Body of pancreas (tissue), 4 donors: ENCODE data around the gene ABCC11. TPM values are rescaled to one million over a fixed set of nuclear protein-coding genes. Genes with fewer than 3 reads are reported as not detected.

Source experiments
- ATAC-seq: fragments of 150-250 bp; one replicate; pipeline ENCODE4 v1.9.1; 2016
- DNase-seq, 4 donors: peaks; one replicate each; pipeline ENCODE4 v3.0.0-alpha.2; 2019
- H3K27ac ChIP-seq, 4 donors: fragments of 200-600 bp; sonication (generic); 1 replicate in 3 of 4; 2 replicates in 1 of 4; pipeline versions ENCODE4 v1.5.1 to v1.6.1; 2016 to 2019; ENCODE audit warnings: mild to moderate bottlenecking in 1 of 4, mixed read lengths in 1 of 4, moderate library complexity in 1 of 4
- H3K27me3 ChIP-seq, 2 donors: fragments of 200-600 bp; sonication (generic); one replicate each; pipeline ENCODE4 v1.6.0; 2016; ENCODE audit warnings: mild to moderate bottlenecking in 1 of 2
- H3K36me3 ChIP-seq, 2 donors: fragments of 200-600 bp; sonication (generic); replicated peaks in 1 of 2; 2 replicates each; pipeline ENCODE4 v1.5.1; 2016; ENCODE audit warnings: low read depth in 2 of 2; ENCODE audit not compliant: insufficient read depth in 1 of 2
- H3K4me1 ChIP-seq: fragments of 200-600 bp; sonication (generic); one replicate; pipeline ENCODE4 v1.6.0; 2016
- H3K4me3 ChIP-seq, 2 donors: fragments of 200-600 bp; sonication (generic); 1 replicate in 1 of 2; 2 replicates in 1 of 2; pipeline ENCODE4 v1.5.1; 2016 to 2019
- H3K9me3 ChIP-seq, 3 donors: fragments of 200-600 bp; sonication (generic); 1 replicate in 2 of 3; 2 replicates in 1 of 3; pipeline ENCODE4 v1.5.1; 2016
- CTCF ChIP-seq, 7 experiments: fragments of 450-650 bp in 4 of 7; fragments of 200-600 bp in 3 of 7; sonication (generic) in 3 of 7; IDR thresholded peaks; one replicate each; pipeline ENCODE4 v1.5.1; 2016 to 2019; ENCODE audit warnings: antibody characterized with exemption in 7 of 7
- POLR2A ChIP-seq, 3 donors: fragments of 450-650 bp; IDR thresholded peaks; one replicate each; pipeline ENCODE4 v1.6.1; 2016; ENCODE audit warnings: antibody characterized with exemption in 3 of 3, mild to moderate bottlenecking in 2 of 3
- WGBS, 2 donors: methylation state at CpG; one replicate each; pipeline ENCODE4 v1.1.5; 2017; 5-methylcytosine and 5-hydroxymethylcytosine counted together
- intact Hi-C: fragments of 100-400 bp; cut with DNase I; formaldehyde crosslinking; loops from one replicate; pipeline ENCODE4 v1.15.1; 2023
- total RNA-seq, 2 donors: library from RNA; depleted of rRNA; stranded (reverse); fragments of >200 nt; gene quantifications; one replicate each; pipeline ENCODE4 v1.1.0, GENCODE V29; 2016

Gene ABCC11
- total RNA-seq, 2 donors from 2014 or later, result 0.52 TPM; not detected in 1

GRCh38 chr16:48125888-48126287 is 121.5 kb downstream of the ABCC11 start:
- intact Hi-C loops, result no loop called here
- TF ChIP-seq CTCF (IDR thresholded peaks at IDR 0.05), result no peak
- no peak for TF ChIP-seq POLR2A (IDR thresholded peaks at IDR 0.05)
- ATAC-seq, result no peak
- Histone ChIP-seq H3K27ac (no peak overlapping the region), H3K9me3 (no peaks in the 10 kb centered on the region), H3K4me1 (peaks cover 33% of the 10 kb centered on the region), H3K27me3 (no peaks in the 10 kb centered on the region), H3K4me3 (no peak overlapping the region), H3K36me3 (no peaks in the 10 kb centered on the region)
- WGBS, 2 donors, result 88 to 89% methylated on average over 5 of the region's 5 CpGs
- peak in 1 of 4 donors; percentile 3 for DNase-seq

- ATAC-seq (no peak), DNase-seq (no peak)
- Histone ChIP-seq H3K27ac (no peak overlapping the region), H3K36me3 (no peaks in the 10 kb centered on the region), H3K9me3 (no peaks in the 10 kb centered on the region), H3K4me3 (no peak overlapping the region), H3K27me3 (no peaks in the 10 kb centered on the region), H3K4me1 (peaks cover 28% of the 10 kb centered on the region)
- intact Hi-C loops, result no loop called here
- TF ChIP-seq POLR2A (IDR thresholded peaks at IDR 0.05) (no peak), CTCF (IDR thresholded peaks at IDR 0.05) (no peak)
- 93 to 100% methylated on average over 1 to 2 of the region's 2 CpGs for WGBS, 2 donors
Measured at GRCh38 chr16:48124266-48124665, 123.1 kb downstream of the ABCC11 start.

DNA sequence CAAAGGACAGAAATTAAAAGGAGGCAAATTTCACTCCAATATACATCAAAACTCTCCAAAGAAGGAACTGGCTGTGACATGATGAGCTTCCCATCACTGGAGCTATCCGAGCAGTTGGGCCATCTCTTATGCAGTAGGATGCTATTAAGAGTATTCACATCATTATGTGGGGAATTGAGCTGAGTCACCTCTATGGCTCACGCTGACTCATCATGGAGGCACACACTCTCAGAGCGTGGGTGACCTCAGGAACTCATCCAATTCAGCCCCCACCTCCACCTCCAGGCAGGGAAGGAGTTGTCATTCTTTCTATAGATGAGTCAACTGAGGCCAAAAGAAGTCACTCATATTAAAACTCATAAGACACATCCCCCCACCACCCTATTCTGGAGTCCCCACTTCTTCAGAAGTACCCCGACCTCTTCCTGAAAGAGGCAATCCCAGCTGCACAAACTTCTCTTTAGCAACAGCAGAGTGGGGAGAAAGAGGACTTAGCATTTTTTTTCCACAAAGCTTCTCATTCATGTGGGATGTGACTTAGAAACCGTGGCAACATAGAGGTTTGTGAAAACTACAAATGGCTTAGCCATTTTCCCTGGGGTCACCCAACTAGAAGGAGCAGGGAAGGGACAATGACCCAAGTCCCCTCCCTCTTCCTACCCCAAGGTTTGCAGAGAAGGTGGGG is 124.1 kb downstream of the ABCC11 start:
- intact Hi-C loops, result no loop called here
- TF ChIP-seq POLR2A (IDR thresholded peaks at IDR 0.05) (no peak), CTCF (IDR thresholded peaks at IDR 0.05) (no peak)
- H3K4me1 ChIP-seq, result peaks cover 19% of the 10 kb centered on the region
- no peaks in the 10 kb centered on the region for H3K27me3 ChIP-seq
- H3K9me3 ChIP-seq, result no peaks in the 10 kb centered on the region
- WGBS, 2 donors, result 75 to 86% methylated on average over 5 of the region's 5 CpGs
- no peak overlapping the region for H3K27ac ChIP-seq
- ATAC-seq (no peak), DNase-seq (peak in 1 of 4 donors; percentile 16)
- no peak overlapping the region for H3K4me3 ChIP-seq
- no peaks in the 10 kb centered on the region for H3K36me3 ChIP-seq

GRCh38 chr16:48121276-48121675 is 126.1 kb downstream of the ABCC11 start:
- H3K4me1 ChIP-seq, result peaks cover under 1% of the 10 kb centered on the region
- no peaks in the 10 kb centered on the region for H3K27me3 ChIP-seq
- no peak overlapping the region for H3K4me3 ChIP-seq
- 86 to 96% methylated on average over 5 of the region's 5 CpGs for WGBS, 2 donors
- TF ChIP-seq CTCF (IDR thresholded peaks at IDR 0.05), result no peak
- no peak for TF ChIP-seq POLR2A (IDR thresholded peaks at IDR 0.05)
- intact Hi-C loops, result no loop called here
- DNase-seq, result no peak
- no peaks in the 10 kb centered on the region for H3K36me3 ChIP-seq
- H3K27ac ChIP-seq, result no peak overlapping the region
- no peak for ATAC-seq
- no peaks in the 10 kb centered on the region for H3K9me3 ChIP-seq

GRCh38 chr16:48118841-48119240 is 128.5 kb downstream of the ABCC11 start:
- intact Hi-C loops, result no loop called here
- no peaks in the 10 kb centered on the region for H3K36me3 ChIP-seq
- no peak overlapping the region for H3K27ac ChIP-seq
- H3K4me1 ChIP-seq, result no peaks in the 10 kb centered on the region
- ATAC-seq, result no peak
- no peak for TF ChIP-seq POLR2A (IDR thresholded peaks at IDR 0.05)
- no peak for TF ChIP-seq CTCF (IDR thresholded peaks at IDR 0.05)
- no peaks in the 10 kb centered on the region for H3K9me3 ChIP-seq
- DNase-seq, result no peak
- WGBS, 2 donors, result 98% methylated on average over 2 of the region's 2 CpGs
- no peaks in the 10 kb centered on the region for H3K27me3 ChIP-seq
- no peak overlapping the region for H3K4me3 ChIP-seq
